ENCODE results near the gene IKZF2. TPM values are rescaled to one million over a fixed set of nuclear protein-coding genes. Genes with fewer than 3 reads are reported as not detected.

IKZF2 gene
- total and polyA plus RNA-seq, 5 donors from 2014 or later: 26.8 to 225 (median 35.3) TPM

GRCh38 chr2:213150315-213151097 lies 906 bp downstream of the IKZF2 start:
- H3K4me3 Mint-ChIP-seq: peak overlapping the region; percentile 94 to 97 (median 96)
- peak overlapping the region; percentile 95 to 98 (median 98) for H3K27ac Mint-ChIP-seq
- peaks cover 12% of the 10 kb centered on the region for H3K36me3 Mint-ChIP-seq
- H3K9me3 ChIP-seq (ENCODE audit: control insufficient read depth in 2 of 2, low read length in 2 of 2): no peaks in the 10 kb centered on the region
- peaks cover 4 to 33% (median 21%) of the 10 kb centered on the region in 4 donors for H3K4me1 Mint-ChIP-seq
- H3K36me3 ChIP-seq (ENCODE audit: control insufficient read depth, insufficient read depth, low read length): no peaks in the 10 kb centered on the region
- H3K4me1 ChIP-seq (ENCODE audit: control insufficient read depth, insufficient read depth, low read length, poor library complexity, severe bottlenecking): peaks cover 29% of the 10 kb centered on the region
- H3K27ac ChIP-seq (ENCODE audit: insufficient read depth, low read length, poor library complexity, severe bottlenecking): peak overlapping the region; percentile 95
- DNase-seq (peak in 1 of 3 donors; percentile 49), ATAC-seq (ENCODE audit: low read depth in 2 of 2) (no peak)
- peak overlapping the region; percentile 99 for H3K4me3 ChIP-seq (ENCODE audit: low read depth, low read length)
- no peaks in the 10 kb centered on the region for H3K9me3 Mint-ChIP-seq
- no peaks in the 10 kb centered on the region for H3K27me3 ChIP-seq (ENCODE audit: control insufficient read depth, insufficient read depth, low read length)
- peaks cover 4% of the 10 kb centered on the region for H3K27me3 Mint-ChIP-seq

GRCh38 chr2:213149949-213150314 lies 1.5 kb downstream of the IKZF2 start:
- Mint-ChIP-seq H3K4me1 (peaks cover 4 to 33% (median 19%) of the 10 kb centered on the region in 4 donors), H3K4me3 (peak overlapping the region; percentile 94 to 97 (median 96)), H3K36me3 (peaks cover 16% of the 10 kb centered on the region), H3K27me3 (peaks cover 4% of the 10 kb centered on the region), H3K9me3 (no peaks in the 10 kb centered on the region), H3K27ac (peak overlapping the region; percentile 95 to 98 (median 98))
- peak overlapping the region; percentile 95 for H3K27ac ChIP-seq (ENCODE audit: insufficient read depth, low read length, poor library complexity, severe bottlenecking)
- H3K4me3 ChIP-seq (ENCODE audit: low read depth, low read length): peak overlapping the region; percentile 99
- H3K36me3 ChIP-seq (ENCODE audit: control insufficient read depth, insufficient read depth, low read length): no peaks in the 10 kb centered on the region
- H3K4me1 ChIP-seq (ENCODE audit: control insufficient read depth, insufficient read depth, low read length, poor library complexity, severe bottlenecking): peaks cover 26% of the 10 kb centered on the region
- H3K9me3 ChIP-seq (ENCODE audit: control insufficient read depth in 2 of 2, low read length in 2 of 2): no peaks in the 10 kb centered on the region
- ATAC-seq (ENCODE audit: low read depth in 2 of 2) (no peak), DNase-seq (no peak)
- no peaks in the 10 kb centered on the region for H3K27me3 ChIP-seq (ENCODE audit: control insufficient read depth, insufficient read depth, low read length)

GRCh38 chr2:213149294-213149875 lies 2.0 kb downstream of the IKZF2 start:
- no peaks in the 10 kb centered on the region for H3K9me3 ChIP-seq (ENCODE audit: control insufficient read depth in 2 of 2, low read length in 2 of 2)
- H3K36me3 ChIP-seq (ENCODE audit: control insufficient read depth, insufficient read depth, low read length): peaks cover 2% of the 10 kb centered on the region
- H3K4me3 Mint-ChIP-seq: peak overlapping the region; percentile 94 to 97 (median 96)

GRCh38 chr2:213148572-213149261 lies 2.7 kb downstream of the IKZF2 start:
- Histone ChIP-seq H3K27ac (ENCODE audit: insufficient read depth, low read length, poor library complexity, severe bottlenecking) (peak overlapping the region; percentile 95), H3K4me3 (ENCODE audit: low read depth, low read length) (peak overlapping the region; percentile 99)

More at GRCh38 chr2:213149294-213149875, 2.0 kb downstream of the IKZF2 start:
- ATAC-seq (ENCODE audit: low read depth in 2 of 2) (no peak), DNase-seq (peak in 1 of 3 donors; percentile 77)
- H3K27me3 Mint-ChIP-seq: peaks cover 4% of the 10 kb centered on the region
- Histone ChIP-seq H3K27me3 (ENCODE audit: control insufficient read depth, insufficient read depth, low read length) (no peaks in the 10 kb centered on the region), H3K4me1 (ENCODE audit: control insufficient read depth, insufficient read depth, low read length, poor library complexity, severe bottlenecking) (peaks cover 21% of the 10 kb centered on the region), H3K27ac (ENCODE audit: insufficient read depth, low read length, poor library complexity, severe bottlenecking) (peak overlapping the region; percentile 95), H3K4me3 (ENCODE audit: low read depth, low read length) (peak overlapping the region; percentile 99)
- peaks cover 22% of the 10 kb centered on the region for H3K36me3 Mint-ChIP-seq
- H3K4me1 Mint-ChIP-seq: peaks cover 9 to 28% (median 19%) of the 10 kb centered on the region in 4 donors
- no peaks in the 10 kb centered on the region for H3K9me3 Mint-ChIP-seq
- H3K27ac Mint-ChIP-seq: peak overlapping the region; percentile 95 to 98 (median 98)

GRCh38 chr2:213147538-213147937 lies 3.9 kb downstream of the IKZF2 start:
- no peaks in the 10 kb centered on the region for H3K9me3 ChIP-seq (ENCODE audit: control insufficient read depth in 2 of 2, low read length in 2 of 2)
- peaks cover 34% of the 10 kb centered on the region for H3K36me3 Mint-ChIP-seq
- peak overlapping the region; percentile 99 for H3K4me3 ChIP-seq (ENCODE audit: low read depth, low read length)
- H3K4me1 ChIP-seq (ENCODE audit: control insufficient read depth, insufficient read depth, low read length, poor library complexity, severe bottlenecking): peaks cover 16% of the 10 kb centered on the region
- ATAC-seq (ENCODE audit: low read depth in 2 of 2) (peak; percentile 15 to 37), DNase-seq (peak in 2 of 3 donors; percentile 48 to 91)
- H3K27ac Mint-ChIP-seq: peak overlapping the region; percentile 95 to 98 (median 98)
- peak overlapping the region; percentile 95 for H3K27ac ChIP-seq (ENCODE audit: insufficient read depth, low read length, poor library complexity, severe bottlenecking)
- peaks cover 2% of the 10 kb centered on the region for H3K36me3 ChIP-seq (ENCODE audit: control insufficient read depth, insufficient read depth, low read length)
- peak overlapping the region; percentile 94 to 97 (median 96) for H3K4me3 Mint-ChIP-seq
- H3K9me3 Mint-ChIP-seq: no peaks in the 10 kb centered on the region
- peaks cover 4% of the 10 kb centered on the region for H3K27me3 Mint-ChIP-seq
- H3K4me1 Mint-ChIP-seq: peaks cover 5 to 14% (median 9%) of the 10 kb centered on the region in 4 donors
- H3K27me3 ChIP-seq (ENCODE audit: control insufficient read depth, insufficient read depth, low read length): no peaks in the 10 kb centered on the region

More at GRCh38 chr2:213148572-213149261, 2.7 kb downstream of the IKZF2 start:
- DNase-seq: peak in 1 of 3 donors; percentile 64
- peaks cover 16% of the 10 kb centered on the region for H3K4me1 ChIP-seq (ENCODE audit: control insufficient read depth, insufficient read depth, low read length, poor library complexity, severe bottlenecking)
- H3K36me3 ChIP-seq (ENCODE audit: control insufficient read depth, insufficient read depth, low read length): peaks cover 2% of the 10 kb centered on the region
- H3K4me3 Mint-ChIP-seq: peak overlapping the region; percentile 94 to 97 (median 96)
- H3K27me3 ChIP-seq (ENCODE audit: control insufficient read depth, insufficient read depth, low read length): no peaks in the 10 kb centered on the region
- no peak for ATAC-seq (ENCODE audit: low read depth in 2 of 2)
- H3K9me3 Mint-ChIP-seq: no peaks in the 10 kb centered on the region
- H3K36me3 Mint-ChIP-seq: peaks cover 29% of the 10 kb centered on the region
- H3K9me3 ChIP-seq (ENCODE audit: control insufficient read depth in 2 of 2, low read length in 2 of 2): no peaks in the 10 kb centered on the region
- peak overlapping the region; percentile 95 to 98 (median 98) for H3K27ac Mint-ChIP-seq
- peaks cover 9 to 22% (median 13%) of the 10 kb centered on the region in 4 donors for H3K4me1 Mint-ChIP-seq
- H3K27me3 Mint-ChIP-seq: peaks cover 4% of the 10 kb centered on the region

GRCh38 chr2:213145715-213146242 lies 5.6 kb downstream of the IKZF2 start:
- H3K27ac ChIP-seq (ENCODE audit: insufficient read depth, low read length, poor library complexity, severe bottlenecking): peak overlapping the region; percentile 95
- ATAC-seq (ENCODE audit: low read depth in 2 of 2) (peak; percentile 21 to 25), DNase-seq (peak in 1 of 3 donors; percentile 81)

GRCh38 chr2:213137064-213137463 lies 14.3 kb downstream of the IKZF2 start:
- ATAC-seq (ENCODE audit: low read depth in 2 of 2): no peak
- H3K27ac ChIP-seq (ENCODE audit: insufficient read depth, low read length, poor library complexity, severe bottlenecking): peak overlapping the region; percentile 95
- no peaks in the 10 kb centered on the region for H3K27me3 ChIP-seq (ENCODE audit: control insufficient read depth, insufficient read depth, low read length)
- peak overlapping the region; percentile 82 to 93 (median 86) for H3K4me3 Mint-ChIP-seq
- peaks cover 6% of the 10 kb centered on the region for H3K36me3 ChIP-seq (ENCODE audit: control insufficient read depth, insufficient read depth, low read length)
- peaks cover 72% of the 10 kb centered on the region for H3K4me1 ChIP-seq (ENCODE audit: control insufficient read depth, insufficient read depth, low read length, poor library complexity, severe bottlenecking)
- H3K27ac Mint-ChIP-seq: peak overlapping the region; percentile 48 to 95 (median 90)
- H3K4me3 ChIP-seq (ENCODE audit: low read depth, low read length): peak overlapping the region; percentile 99
- H3K27me3 Mint-ChIP-seq: no peaks in the 10 kb centered on the region
- H3K9me3 ChIP-seq (ENCODE audit: control insufficient read depth in 2 of 2, low read length in 2 of 2): no peaks in the 10 kb centered on the region
- H3K9me3 Mint-ChIP-seq: peaks cover 0 to 2% (median 0%) of the 10 kb centered on the region in 7 donors
- H3K4me1 Mint-ChIP-seq: peaks cover 37 to 65% (median 51%) of the 10 kb centered on the region in 4 donors
- no peak for DNase-seq
- peaks cover 33% of the 10 kb centered on the region for H3K36me3 Mint-ChIP-seq

More at GRCh38 chr2:213145715-213146242, 5.6 kb downstream of the IKZF2 start:
- Histone ChIP-seq H3K27me3 (ENCODE audit: control insufficient read depth, insufficient read depth, low read length) (no peaks in the 10 kb centered on the region), H3K4me1 (ENCODE audit: control insufficient read depth, insufficient read depth, low read length, poor library complexity, severe bottlenecking) (peaks cover 30% of the 10 kb centered on the region), H3K36me3 (ENCODE audit: control insufficient read depth, insufficient read depth, low read length) (peaks cover 2% of the 10 kb centered on the region), H3K4me3 (ENCODE audit: low read depth, low read length) (peak overlapping the region; percentile 99), H3K9me3 (ENCODE audit: control insufficient read depth in 2 of 2, low read length in 2 of 2) (no peaks in the 10 kb centered on the region)
- Mint-ChIP-seq H3K9me3 (no peaks in the 10 kb centered on the region), H3K36me3 (peaks cover 48% of the 10 kb centered on the region), H3K4me3 (peak overlapping the region; percentile 87 to 96 (median 93)), H3K27me3 (no peaks in the 10 kb centered on the region), H3K27ac (peak overlapping the region; percentile 83 to 89 (median 84)), H3K4me1 (peaks cover 14 to 28% (median 21%) of the 10 kb centered on the region in 4 donors)

All from CD4-positive, CD25-positive, alpha-beta regulatory T cell (primary cell).